Spleen (tissue), 11 donors: Measurements from ENCODE around the gene TOPBP1. TPM values are rescaled to one million over a fixed set of nuclear protein-coding genes. Genes with fewer than 3 reads are reported as not detected.

Experiments
- DNase-seq: peaks from one replicate; pipeline ENCODE4 v3.0.0-alpha.2; 2020
- H3K27ac ChIP-seq, 8 donors: fragments of 200-600 bp; sonication (generic) in 7 of 8; 1 replicate in 4 of 8; 2 replicates in 4 of 8; pipeline versions ENCODE4 v1.5.0 to v1.8.0; 2016 to 2021; ENCODE audit warnings: inconsistent platforms in 4 of 8, mild to moderate bottlenecking in 4 of 8, moderate library complexity in 1 of 8
- H3K27me3 ChIP-seq, 7 donors: fragments of 200-600 bp; sonication (generic) in 6 of 7; replicated peaks in 1 of 7; 1 replicate in 4 of 7; 2 replicates in 3 of 7; pipeline versions ENCODE4 v1.5.0 to v1.8.0; 2016 to 2021; ENCODE audit warnings: inconsistent platforms in 3 of 7, mild to moderate bottlenecking in 1 of 7
- H3K36me3 ChIP-seq, 6 donors: fragments of 200-600 bp; sonication (generic) in 5 of 6; 1 replicate in 4 of 6; 2 replicates in 2 of 6; pipeline versions ENCODE4 v1.5.0 to v1.8.0; 2016 to 2021; ENCODE audit warnings: inconsistent platforms in 2 of 6
- H3K4me1 ChIP-seq, 6 donors: fragments of 200-600 bp; sonication (generic) in 5 of 6; 1 replicate in 3 of 6; 2 replicates in 3 of 6; pipeline versions ENCODE4 v1.5.0 to v1.8.0; 2016 to 2021; ENCODE audit warnings: inconsistent platforms in 3 of 6
- H3K4me3 ChIP-seq, 8 donors: fragments of 200-600 bp; sonication (generic) in 7 of 8; 1 replicate in 4 of 8; 2 replicates in 4 of 8; pipeline versions ENCODE4 v1.5.0 to v1.8.0; 2016 to 2021; ENCODE audit warnings: inconsistent platforms in 4 of 8, mild to moderate bottlenecking in 4 of 8, moderate library complexity in 2 of 8
- H3K9me3 ChIP-seq, 8 donors: fragments of 200-600 bp; sonication (generic) in 7 of 8; 1 replicate in 4 of 8; 2 replicates in 4 of 8; pipeline versions ENCODE4 v1.5.0 to v1.8.0; 2016 to 2021; ENCODE audit warnings: inconsistent platforms in 4 of 8
- CTCF ChIP-seq, 11 experiments: fragments of 200-600 bp in 7 of 11; fragments of 450-650 bp in 4 of 11; sonication (generic) in 4 of 11; IDR thresholded peaks in 8 of 11; conservative IDR thresholded peaks in 3 of 11; 1 replicate in 7 of 11; 2 replicates in 4 of 11; pipeline versions ENCODE4 v1.4.0 to v1.8.0; 2016 to 2021; ENCODE audit warnings: antibody characterized with exemption in 11 of 11, inconsistent platforms in 4 of 11, mild to moderate bottlenecking in 1 of 11
- POLR2A ChIP-seq, 3 donors: fragments of 450-650 bp; IDR thresholded peaks; one replicate each; pipeline ENCODE4 v1.5.1; 2017; ENCODE audit warnings: antibody characterized with exemption in 3 of 3, mild to moderate bottlenecking in 1 of 3
- POLR2AphosphoS5 ChIP-seq, 3 donors: sonication (generic); formaldehyde crosslinking; IDR thresholded peaks; one replicate each; pipeline ENCODE4 v1.5.1; 2017; ENCODE audit warnings: antibody characterized with exemption in 3 of 3
- WGBS, 5 donors: extraction: QIAGEN DNeasy Blood & Tissue Kit in 3 of 5; methylation state at CpG; one replicate each; pipeline versions ENCODE4 v1.1.5 to v1.1.7; 2013 to 2018; 5-methylcytosine and 5-hydroxymethylcytosine counted together
- intact Hi-C: fragments of 100-400 bp; cut with DNase I; formaldehyde crosslinking; loops from one replicate; pipeline ENCODE4 v1.15.0; 2023; ENCODE audit warnings: low total_unique reads
- polyA plus RNA-seq, 3 donors: library from polyadenylated mRNA; stranded (reverse); fragments of 200-250 nt; gene quantifications; one replicate each; pipeline ENCODE4 v1.2.1, GENCODE V29; 2013
- total RNA-seq, 7 donors: library from RNA; depleted of rRNA in 3 of 7; stranded (reverse); fragments of >200 nt in 3 of 7; fragmentation: NEBNext Ultra II Directional in 4 of 7; extraction: Animal tissue kit (Norgen Biotek cat#: 25700) in 4 of 7; gene quantifications; one replicate each; pipeline versions ENCODE4 v1.1.0 to v1.2.1, GENCODE V29; 2016 to 2021
- donor health status: healthy with polysubstance abuse.
- donor health status: DM: no; HTN: no; CAD: no; lungs with moderate emphysema.
- donor health status: DM: no; HTN: no; CAD: no.
- donor health status: Bipolar disorder and iron deficiency.
- donor health status: healthy.
- donor health status: DM: no; HTN: no; CAD: no.
- donor health status: DM: yes; HTN: yes; CAD: no.

The TOPBP1 gene
- total and polyA plus RNA-seq, 10 donors = 11.0 to 61.9 (median 30.7) TPM

DNA sequence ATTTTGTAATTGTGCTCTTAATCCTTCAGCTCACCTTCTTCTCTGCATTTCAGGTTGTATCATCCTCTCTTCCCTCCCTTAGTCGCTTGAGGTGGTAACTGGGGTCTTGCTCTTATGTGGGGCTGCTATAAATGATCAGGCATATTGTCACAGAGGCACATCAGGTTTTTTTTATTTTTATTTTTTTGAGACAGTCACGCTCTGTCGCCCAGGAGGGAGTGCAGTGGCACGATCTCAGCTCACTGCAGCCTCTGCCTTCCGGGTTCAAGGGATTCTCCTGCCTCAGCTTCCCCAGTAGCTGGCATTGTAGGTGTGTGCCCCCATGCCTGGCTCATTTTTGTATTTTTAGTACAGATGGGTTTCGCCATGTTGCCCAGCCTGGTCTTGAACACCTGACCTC, 78.3 kb downstream of the TOPBP1 start:
- H3K27me3 ChIP-seq = no peaks in the 10 kb centered on the region
- TF ChIP-seq CTCF (IDR thresholded peaks at IDR 0.05 in 8 of 11, conservative IDR thresholded peaks at IDR 0.05 in 3 of 11) (no peak), POLR2AphosphoS5 (IDR thresholded peaks at IDR 0.05) (no peak), POLR2A (IDR thresholded peaks at IDR 0.05) (no peak)
- WGBS, 5 donors = 90 to 94% (median 93%) methylated on average over 6 of the region's 6 CpGs
- intact Hi-C loops = no loop called here
- peaks cover 20 to 97% (median 55%) of the 10 kb centered on the region in 6 donors for H3K4me1 ChIP-seq
- no peak for DNase-seq
- no peak overlapping the region for H3K4me3 ChIP-seq
- no peak overlapping the region for H3K27ac ChIP-seq
- no peaks in the 10 kb centered on the region for H3K9me3 ChIP-seq
- H3K36me3 ChIP-seq = peaks cover 0 to 100% (median 93%) of the 10 kb centered on the region in 6 donors

GRCh38 chr3:133578548-133579191, 83.1 kb downstream of the TOPBP1 start:
- peaks cover 0 to 88% (median 66%) of the 10 kb centered on the region in 6 donors for H3K36me3 ChIP-seq
- peaks cover 53 to 91% (median 83%) of the 10 kb centered on the region in 6 donors for H3K4me1 ChIP-seq
- TF ChIP-seq CTCF (IDR thresholded peaks at IDR 0.05 in 8 of 11, conservative IDR thresholded peaks at IDR 0.05 in 3 of 11) (peak in 10 of 11 experiments; percentile 10 to 60 (median 46)), POLR2A (IDR thresholded peaks at IDR 0.05) (no peak), POLR2AphosphoS5 (IDR thresholded peaks at IDR 0.05) (no peak)
- H3K9me3 ChIP-seq = no peaks in the 10 kb centered on the region
- no peaks in the 10 kb centered on the region for H3K27me3 ChIP-seq
- H3K4me3 ChIP-seq = peak overlapping the region in 6 of 8 donors; percentile 8 to 90 (median 73)
- intact Hi-C loops = loop anchor here (5.0 kb wide), 1 partner anchor 91 kb away; no protein-coding TSS in a partner anchor
- 18 to 47% (median 32%) methylated on average over 1 of the region's 1 CpG for WGBS, 5 donors
- no peak for DNase-seq
- peak overlapping the region in 4 of 8 donors; percentile 3 to 95 (median 34) for H3K27ac ChIP-seq

DNA sequence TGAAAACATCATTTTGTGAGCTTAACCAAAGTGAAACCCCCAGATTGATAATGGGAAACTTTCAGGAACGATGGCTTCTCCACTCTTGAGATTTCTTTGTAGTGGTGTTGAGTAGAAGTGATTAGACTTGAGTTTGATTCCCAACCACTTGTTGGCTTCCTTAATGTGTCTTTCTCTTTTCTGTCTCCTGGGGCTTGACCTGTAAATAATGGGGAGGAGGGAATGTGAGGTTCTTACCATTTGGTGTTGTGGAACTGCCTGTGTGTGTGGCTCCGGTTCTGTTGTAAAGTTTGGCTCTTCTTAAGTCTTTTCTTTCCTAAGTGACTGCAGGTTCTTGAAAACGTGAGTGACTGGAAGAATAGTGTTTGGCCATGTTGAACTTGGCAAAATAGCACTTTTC, 85.6 kb downstream of the TOPBP1 start:
- 16 to 43% (median 30%) methylated on average over 3 of the region's 3 CpGs for WGBS, 5 donors
- peaks cover 0 to 63% (median 46%) of the 10 kb centered on the region in 6 donors for H3K36me3 ChIP-seq
- peaks cover 48 to 85% (median 81%) of the 10 kb centered on the region in 6 donors for H3K4me1 ChIP-seq
- peak overlapping the region; percentile 56 to 90 (median 74) for H3K4me3 ChIP-seq
- H3K27me3 ChIP-seq = no peaks in the 10 kb centered on the region
- peak overlapping the region in 6 of 8 donors; percentile 95 to 99 (median 98) for H3K27ac ChIP-seq
- no peak for DNase-seq
- TF ChIP-seq POLR2A (IDR thresholded peaks at IDR 0.05) = no peak
- TF ChIP-seq POLR2AphosphoS5 (IDR thresholded peaks at IDR 0.05) = no peak
- no peak for TF ChIP-seq CTCF (IDR thresholded peaks at IDR 0.05 in 8 of 11, conservative IDR thresholded peaks at IDR 0.05 in 3 of 11)
- intact Hi-C loops = loop anchor here (5.0 kb wide), 1 partner anchor 89 kb away; no protein-coding TSS in a partner anchor
- no peaks in the 10 kb centered on the region for H3K9me3 ChIP-seq

DNA sequence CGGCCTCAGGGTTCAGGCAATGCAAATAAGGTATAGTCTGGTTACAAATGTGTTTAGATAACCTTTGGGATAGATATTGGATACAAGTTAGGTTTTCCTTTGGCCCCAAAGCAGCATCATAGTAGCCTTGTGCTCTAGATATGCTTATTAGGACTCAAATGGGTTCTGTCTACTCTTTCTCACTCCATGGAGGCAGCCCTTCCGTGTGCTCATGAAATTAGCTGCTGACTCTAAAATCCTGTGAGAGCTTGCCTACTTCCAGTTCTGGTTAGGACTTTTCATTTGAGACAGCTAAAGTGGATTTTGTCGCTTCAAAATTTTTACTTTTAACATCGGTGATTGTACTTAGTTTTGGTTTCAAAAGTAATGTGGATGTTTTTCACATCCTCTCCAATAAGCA, 86.7 kb downstream of the TOPBP1 start:
- intact Hi-C loops = loop anchor here (5.0 kb wide), 1 partner anchor 88 kb away; no protein-coding TSS in a partner anchor
- DNase-seq = no peak

More for the DNA sequence above, 86.7 kb downstream of the TOPBP1 start:
- Histone ChIP-seq H3K4me1 (peaks cover 47 to 85% (median 74%) of the 10 kb centered on the region in 6 donors), H3K27ac (peak overlapping the region; percentile 88 to 99 (median 97)), H3K9me3 (no peaks in the 10 kb centered on the region), H3K27me3 (no peaks in the 10 kb centered on the region), H3K36me3 (peaks cover 0 to 52% (median 37%) of the 10 kb centered on the region in 6 donors), H3K4me3 (peak overlapping the region; percentile 56 to 90 (median 74))
- 15 to 26% (median 19%) methylated on average over 4 of the region's 4 CpGs for WGBS, 5 donors
- TF ChIP-seq POLR2AphosphoS5 (IDR thresholded peaks at IDR 0.05) (no peak), POLR2A (IDR thresholded peaks at IDR 0.05) (no peak), CTCF (IDR thresholded peaks at IDR 0.05 in 8 of 11, conservative IDR thresholded peaks at IDR 0.05 in 3 of 11) (no peak)
